GM21619 (cell line): ENCODE results near the gene PDLIM5.
A peak's percentile ranks its signal among the peaks of the same experiment; 100 is the strongest.
"Not testable (repeated sequence)": the region's sequence is repeated elsewhere in the genome, so short reads cannot be mapped to it uniquely, and the experiment has no call there.

Source experiments
- ATAC-seq: cut with Tn5 transposase; IDR thresholded peaks from one replicate; pipeline ENCODE4 v1.9.1; 2021; ENCODE audit not compliant: unreplicated experiment

The PDLIM5 gene

DNA sequence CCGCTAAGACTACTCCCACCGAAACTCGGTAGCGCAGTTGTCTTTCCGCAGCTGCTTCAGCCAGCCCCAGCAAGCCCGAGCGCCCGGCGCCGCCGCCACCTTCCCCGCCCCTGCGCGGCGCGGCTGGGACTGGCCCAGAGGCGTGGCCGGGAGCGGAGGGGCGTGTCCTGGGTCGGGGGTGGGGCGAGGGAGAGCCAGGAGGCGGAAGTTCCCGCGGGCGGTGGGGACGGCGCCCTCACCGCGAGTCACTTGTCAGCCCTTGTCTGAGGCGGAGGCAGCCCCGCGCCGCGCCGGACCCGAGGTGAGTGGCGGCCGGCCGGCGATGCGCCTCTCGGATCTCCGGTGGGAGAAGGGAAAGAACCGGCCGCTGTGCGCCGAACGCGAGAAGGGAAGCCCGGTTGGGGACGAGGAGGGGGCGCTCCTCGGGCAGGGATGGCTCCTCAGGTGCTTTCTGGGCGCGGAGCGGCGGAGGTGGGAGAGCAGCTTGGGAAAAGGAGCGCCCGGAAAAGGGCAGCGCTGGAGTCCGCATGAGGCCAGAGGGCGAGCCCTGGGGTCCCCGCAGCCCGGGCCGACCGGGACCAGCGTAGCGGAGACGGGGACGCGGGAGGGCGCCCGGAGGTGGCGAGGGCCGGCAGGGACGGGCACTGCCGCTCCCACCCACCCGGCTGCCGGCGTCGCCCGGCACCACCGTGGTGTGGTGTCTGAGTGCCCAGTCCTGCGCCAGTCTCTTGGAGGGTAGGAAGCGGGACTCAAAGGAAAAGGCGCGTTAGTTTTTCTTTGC is at the start of gene PDLIM5:
Gene PDLIM5, plus strand, starts transcription at position 248 of the 781 bp plus-strand sequence. CDS start 3,347 bp downstream, outside the sequence.
- ATAC-seq, result peak; percentile 88

GRCh38 chr4:94402439-94402838 is 49.3 kb upstream of the PDLIM5 start:
- not testable (repeated sequence) for ATAC-seq

DNA sequence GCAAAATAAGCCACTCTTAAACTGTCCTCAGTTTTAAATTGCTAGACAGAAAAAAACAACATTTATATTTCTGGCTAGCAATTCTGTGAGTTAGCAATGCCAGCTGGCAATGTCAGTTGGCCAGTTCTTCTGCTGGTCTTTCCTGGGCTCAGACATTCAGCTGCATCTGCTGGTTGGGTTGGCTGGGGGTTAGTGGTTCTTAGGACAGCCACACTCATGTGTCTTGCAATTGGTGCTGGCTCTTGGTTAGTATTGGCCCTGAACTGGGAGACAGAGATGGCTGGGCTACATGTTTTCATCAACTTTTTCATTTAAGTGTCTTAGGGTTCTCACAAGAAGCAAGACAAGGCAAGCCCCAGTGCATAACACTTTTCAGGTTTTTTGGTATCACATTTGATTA is 48.0 kb upstream of the PDLIM5 start:
- no peak for ATAC-seq

DNA sequence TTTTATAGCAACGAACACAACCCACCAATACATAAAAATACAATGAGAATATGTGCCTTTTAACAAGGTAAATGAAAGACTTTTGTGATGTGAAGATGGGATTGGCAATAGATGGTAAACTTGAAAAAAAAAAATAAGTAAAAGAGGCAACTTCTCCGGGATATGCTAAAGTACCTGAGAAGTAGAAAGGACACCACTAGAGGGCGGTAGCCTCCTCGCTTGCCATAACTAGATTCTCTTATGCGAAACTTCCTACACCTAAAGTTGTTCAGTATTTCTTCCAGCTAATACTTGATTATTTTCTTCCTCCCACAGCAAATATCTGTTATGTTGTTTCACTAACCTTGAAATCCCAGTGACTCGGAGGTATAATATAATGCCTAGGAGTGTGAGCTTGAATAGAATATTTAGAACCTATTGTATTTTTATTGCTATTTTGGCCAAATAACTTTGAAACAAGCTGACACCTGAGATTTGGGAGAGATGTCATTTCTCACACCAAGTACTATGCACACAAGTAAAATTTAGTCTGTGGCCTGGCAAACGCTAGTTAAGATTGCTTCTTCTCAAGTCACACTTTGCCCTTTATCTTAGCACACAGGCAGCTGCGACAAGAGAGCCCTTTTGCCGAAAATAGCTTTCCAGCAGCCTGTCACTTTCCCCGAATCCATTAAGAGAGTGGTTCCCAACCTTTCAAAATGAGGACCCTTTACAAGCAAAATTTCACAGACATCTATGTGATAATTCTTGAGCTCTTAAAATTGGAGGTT is 44.9 kb upstream of the PDLIM5 start:
- peak; percentile 86 for ATAC-seq

DNA sequence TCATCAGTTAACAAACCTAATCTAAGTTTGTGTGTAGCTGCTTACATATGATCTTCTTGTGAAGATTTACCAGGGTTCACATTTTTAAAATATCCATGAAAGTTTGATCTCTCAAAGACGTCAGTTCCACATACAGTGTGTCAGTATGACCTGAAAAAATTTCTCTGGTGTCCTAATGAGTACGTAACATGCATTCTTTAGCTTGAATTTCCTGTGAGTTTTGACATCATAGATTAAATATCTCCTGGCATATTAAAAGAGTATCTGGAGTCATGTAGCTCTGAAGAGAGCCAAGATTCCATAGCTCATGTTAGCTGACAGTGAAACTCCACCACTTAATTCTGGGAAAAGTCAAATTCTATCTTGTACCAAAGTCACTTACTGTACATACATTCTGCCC is 43.9 kb upstream of the PDLIM5 start:
- no peak for ATAC-seq

GRCh38 chr4:94408549-94409374 is 43.0 kb upstream of the PDLIM5 start:
- ATAC-seq, result no peak

GRCh38 chr4:94409375-94409679 is 42.4 kb upstream of the PDLIM5 start:
- ATAC-seq, result no peak

DNA sequence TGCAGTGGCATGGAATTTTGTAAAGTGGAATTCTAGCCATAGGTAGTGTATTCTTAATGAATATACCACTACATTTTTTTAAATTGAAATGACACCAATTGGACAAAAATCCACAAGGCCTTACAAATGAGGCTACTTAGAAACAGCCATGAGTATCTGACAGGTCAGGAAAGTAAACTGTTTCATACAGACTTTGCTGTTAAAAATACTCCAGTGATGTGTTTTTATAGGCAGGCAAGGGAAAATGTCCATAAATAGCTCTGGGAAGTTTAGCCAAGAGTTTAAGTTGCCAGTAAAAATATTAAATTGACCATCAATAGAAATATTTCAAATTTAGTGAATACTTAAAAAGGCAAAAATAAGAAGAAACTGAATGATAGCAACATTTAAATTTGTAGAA is 41.8 kb upstream of the PDLIM5 start:
- no peak for ATAC-seq

DNA sequence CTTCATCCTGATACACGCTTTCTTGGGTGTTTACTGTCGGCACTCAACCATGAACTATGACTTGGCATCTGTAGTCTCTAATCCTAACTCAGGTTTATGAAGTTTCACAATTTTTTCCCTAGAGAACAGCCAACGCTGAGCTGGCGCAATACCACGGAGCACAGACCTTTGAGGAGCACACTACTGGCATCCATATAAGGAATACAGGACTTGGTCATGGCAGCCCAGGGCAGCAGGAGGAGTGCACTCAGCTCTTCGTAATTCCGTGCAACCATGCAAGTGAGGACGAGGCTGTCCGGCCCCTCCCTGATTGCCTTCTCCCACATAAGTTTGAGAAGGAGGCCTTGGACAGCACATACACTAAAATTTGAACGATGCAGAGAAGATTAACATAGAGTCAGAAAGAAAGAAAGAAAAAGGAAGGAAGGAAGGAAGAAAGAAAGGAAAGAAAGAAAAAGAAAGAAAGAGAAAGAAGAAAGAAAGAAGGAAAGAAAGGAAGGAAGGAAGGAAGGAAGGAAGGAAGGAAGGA is 41.0 kb upstream of the PDLIM5 start:
- no peak for ATAC-seq

DNA sequence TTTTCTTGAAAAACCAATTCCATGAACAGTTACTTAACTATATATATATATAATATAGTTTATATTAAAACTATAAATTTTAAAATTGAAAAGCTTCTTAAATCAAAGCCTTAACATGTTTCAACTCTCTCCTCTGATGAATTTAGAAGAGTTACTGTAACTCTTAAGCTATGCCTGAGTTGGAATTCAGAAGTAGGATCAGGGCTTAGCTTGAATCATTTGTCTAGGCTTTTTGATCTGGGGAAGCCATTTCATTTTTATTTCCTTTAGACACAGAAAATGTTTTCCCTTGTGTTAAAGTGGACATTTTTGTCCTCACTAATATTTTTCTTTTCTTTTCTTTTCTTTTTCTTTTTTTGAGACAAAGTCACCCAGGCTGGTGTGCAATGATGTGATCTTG is 40.4 kb upstream of the PDLIM5 start:
- ATAC-seq, result no peak

DNA sequence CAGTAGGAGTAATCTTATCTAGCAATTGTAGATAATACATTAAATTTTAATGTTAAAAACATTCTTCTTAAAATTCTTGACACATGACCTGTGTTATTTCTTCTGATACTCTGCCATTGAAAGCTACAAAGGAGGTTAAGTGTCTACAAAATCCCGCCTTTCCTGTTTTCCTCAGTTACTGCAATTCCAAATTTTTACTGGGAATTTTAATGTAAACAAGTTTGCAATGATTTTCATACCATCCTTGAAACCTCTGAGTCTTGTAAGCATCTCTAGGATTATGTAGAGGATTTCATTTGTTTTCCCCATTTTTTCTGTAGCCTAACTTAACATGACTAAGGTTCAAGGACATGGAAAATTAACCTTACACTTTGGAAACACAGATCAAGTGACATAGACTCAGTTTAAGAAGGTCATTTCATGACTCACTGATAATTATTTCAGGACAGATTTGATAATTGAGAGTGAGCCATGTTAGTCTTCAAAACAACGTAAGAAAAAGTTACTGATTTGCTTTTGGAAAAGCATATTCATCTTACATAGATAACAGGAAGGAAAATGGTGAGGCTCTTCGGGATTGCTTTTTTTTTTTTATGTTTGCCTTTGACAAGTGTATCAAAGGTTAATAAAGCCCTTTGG is 39.6 kb upstream of the PDLIM5 start:
- ATAC-seq, result no peak

GRCh38 chr4:94412658-94413038 is 39.1 kb upstream of the PDLIM5 start:
- no peak for ATAC-seq

DNA sequence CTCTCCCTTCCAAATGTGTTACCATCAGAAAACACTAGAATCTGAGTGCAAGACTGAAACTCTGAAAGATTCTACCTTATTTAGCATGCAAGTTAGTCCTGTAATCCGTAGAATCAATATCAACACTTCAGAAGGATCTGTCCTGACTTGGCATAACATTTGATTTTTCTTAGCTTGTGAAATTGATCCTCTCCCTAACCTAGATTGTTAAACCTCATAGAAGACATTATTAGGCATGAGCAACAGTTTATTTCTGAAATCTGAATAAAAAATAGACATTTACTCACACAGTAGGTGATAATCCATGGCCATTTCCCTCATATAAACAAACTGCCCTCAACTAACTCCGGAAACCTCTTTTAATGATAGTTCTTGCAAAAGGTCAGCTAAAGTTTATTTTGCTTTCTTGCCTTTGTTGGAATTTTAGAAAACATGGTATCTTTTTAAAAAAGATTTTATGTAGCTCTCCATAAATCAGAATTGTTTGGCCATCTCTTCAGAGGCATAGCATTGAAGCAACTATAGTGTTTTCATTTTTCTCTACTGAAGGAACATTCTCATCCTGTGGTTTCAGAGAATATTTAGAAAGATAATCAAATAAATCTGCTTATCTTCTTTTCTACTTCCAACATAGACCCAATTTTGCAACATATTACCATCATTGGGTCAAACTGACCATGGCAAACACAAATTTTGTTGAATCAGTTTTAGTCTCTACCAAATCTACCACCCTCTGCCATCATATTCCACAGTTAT is 38.5 kb upstream of the PDLIM5 start:
- ATAC-seq, result no peak

DNA sequence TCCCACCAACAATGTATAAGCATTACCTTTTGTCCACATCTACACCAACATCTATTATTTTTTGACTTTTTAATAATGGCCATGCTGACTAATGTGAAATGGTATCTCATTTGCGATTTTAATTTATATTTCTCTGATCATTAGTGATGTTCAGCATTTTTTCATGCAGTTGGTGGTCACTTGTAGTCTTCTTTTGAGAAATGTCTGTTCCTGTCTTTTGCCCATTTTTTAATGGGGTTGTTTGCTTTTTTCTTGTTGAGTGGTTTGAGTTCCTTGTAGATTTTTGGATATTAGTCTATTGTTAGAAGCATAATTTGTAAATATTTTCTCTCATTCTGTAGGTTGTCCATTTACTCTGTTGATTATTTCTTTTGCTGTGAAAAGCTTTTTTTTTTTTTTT is 36.8 kb upstream of the PDLIM5 start:
- ATAC-seq, result no peak

DNA sequence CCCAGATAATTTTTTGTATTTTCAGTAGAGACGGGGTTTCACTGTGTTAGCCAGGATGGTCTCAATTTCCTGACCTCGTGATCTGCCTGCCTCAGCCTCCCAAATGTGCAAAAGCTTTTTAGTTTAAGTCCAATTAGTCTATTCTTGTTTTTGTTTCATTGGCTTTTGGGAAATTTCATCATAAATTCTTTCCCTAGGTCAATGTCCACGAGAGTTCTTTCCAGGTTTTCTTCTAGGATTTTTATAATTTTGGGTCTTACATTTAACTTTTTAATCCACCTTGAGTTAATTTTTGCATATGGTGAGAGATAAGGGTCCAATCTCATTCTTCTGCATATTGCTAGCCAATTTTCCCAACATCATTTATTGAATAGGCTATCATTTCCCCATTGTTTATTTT is 36.3 kb upstream of the PDLIM5 start:
- ATAC-seq, result no peak

- ATAC-seq, result no peak
Observed at GRCh38 chr4:94416335-94416734, 35.4 kb upstream of the PDLIM5 start.

DNA sequence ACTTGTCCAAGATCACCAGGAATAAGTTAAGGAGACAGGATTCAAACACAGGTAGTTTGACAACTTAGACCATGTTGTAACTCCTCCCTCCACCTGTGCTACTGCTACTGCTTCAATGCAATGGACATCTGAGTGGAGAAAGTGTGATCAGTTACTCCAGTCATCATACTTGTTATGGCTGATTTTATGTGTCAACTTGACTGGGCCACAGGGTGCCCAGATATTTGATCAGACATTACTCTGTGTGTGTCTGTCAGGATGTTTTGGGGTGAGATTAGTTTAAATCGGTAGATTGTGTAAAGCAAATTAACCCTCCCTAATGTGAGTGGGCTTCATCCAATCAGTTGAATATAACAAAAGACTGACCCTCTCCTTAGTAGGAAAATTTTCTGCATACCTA is 34.8 kb upstream of the PDLIM5 start:
- no peak for ATAC-seq

DNA sequence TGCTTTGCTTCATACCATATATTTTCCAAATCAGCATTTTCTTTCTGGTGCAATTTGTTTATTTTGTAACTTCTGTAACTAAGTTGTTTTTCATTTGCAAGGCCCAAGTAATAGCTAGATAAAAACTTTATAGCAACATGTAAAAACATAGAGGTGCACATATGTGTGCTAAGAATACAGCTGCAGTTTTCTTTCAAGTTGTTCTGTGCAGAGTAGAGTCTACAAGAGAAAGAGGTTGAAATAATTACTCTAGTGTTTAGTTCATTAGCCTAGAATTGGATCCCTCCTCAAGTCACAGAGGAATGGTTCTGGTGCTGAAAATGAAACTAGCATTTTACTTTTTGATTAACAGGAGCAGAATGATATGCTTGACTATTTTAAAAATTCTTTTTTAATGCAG is 32.2 kb upstream of the PDLIM5 start:
- ATAC-seq, result no peak

- no peak for ATAC-seq
Observed at GRCh38 chr4:94419956-94420355, 31.8 kb upstream of the PDLIM5 start.

DNA sequence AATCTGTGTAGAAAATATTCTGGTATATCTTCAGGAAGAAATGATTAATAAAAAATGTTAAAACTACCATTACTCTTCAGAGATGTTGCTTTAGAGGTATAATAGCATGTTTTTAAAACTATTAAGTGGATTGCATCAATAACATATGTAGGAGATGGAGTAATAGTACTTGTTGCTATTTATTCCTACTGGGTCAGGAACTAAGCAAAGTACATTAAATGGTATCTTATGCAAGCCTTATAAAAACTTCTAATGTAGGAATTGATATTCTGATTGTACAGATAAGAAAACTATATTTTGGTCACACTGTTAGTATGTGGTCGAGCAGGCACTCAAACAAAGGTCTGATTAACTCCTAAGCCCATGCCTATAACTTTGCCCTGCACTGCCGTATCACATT is 31.4 kb upstream of the PDLIM5 start:
- no peak for ATAC-seq
